ENCODE data around the gene REEP1. TPM values are rescaled to one million over a fixed set of nuclear protein-coding genes. Genes with fewer than 3 reads are reported as not detected.

Gene REEP1
- total RNA-seq, 1 donor, result 0.36 TPM

DNA sequence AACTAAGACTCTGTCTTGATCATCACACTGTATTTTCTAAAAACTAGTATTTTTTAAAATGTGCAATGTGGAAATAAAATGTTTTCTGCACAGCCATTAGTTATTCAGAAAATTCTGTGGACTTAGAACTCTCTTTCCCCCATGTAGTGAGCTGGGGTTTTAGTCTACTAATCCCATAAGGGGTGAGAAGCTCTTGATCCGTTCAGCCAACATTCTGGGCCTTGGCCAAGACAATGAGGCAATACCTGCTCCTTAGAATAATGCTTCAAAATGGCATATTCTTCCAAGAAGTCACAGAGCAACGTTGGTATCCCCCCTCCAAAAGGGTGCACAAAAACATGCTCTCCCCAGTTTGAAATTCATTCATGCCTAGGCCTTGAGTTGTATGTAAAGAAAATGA, 4.0 kb downstream of the REEP1 start:
- Histone ChIP-seq H2AFZ (ENCODE audit: low read length) (no peak overlapping the region), H3K27ac (ENCODE audit: low read depth, low read length) (no peak overlapping the region), H3K79me2 (ENCODE audit: insufficient read depth, low read length) (no peaks in the 10 kb centered on the region), H4K20me1 (ENCODE audit: insufficient read depth, low read length) (no peaks in the 10 kb centered on the region), H3K36me3 (ENCODE audit: insufficient read depth, low read length) (no peaks in the 10 kb centered on the region), H3K4me3 (ENCODE audit: insufficient read depth, low read length) (no peak overlapping the region), H3K9me3 (ENCODE audit: low read depth, low read length) (no peaks in the 10 kb centered on the region), H3K27me3 (ENCODE audit: insufficient read depth, low read length) (peaks cover 52% of the 10 kb centered on the region), H3K4me1 (ENCODE audit: insufficient read depth, low read length) (no peaks in the 10 kb centered on the region), H3K4me2 (ENCODE audit: insufficient read depth, low read length) (no peak overlapping the region)
- no peak for TF ChIP-seq CTCF (IDR thresholded peaks at IDR 0.05; ENCODE audit: extremely low read depth, low read depth, low read length)
- no peak for DNase-seq (ENCODE audit: insufficient read length, low spot score, missing footprints)

GRCh38 chr2:86332654-86333053, 4.8 kb downstream of the REEP1 start:
- no peaks in the 10 kb centered on the region for H3K36me3 ChIP-seq (ENCODE audit: insufficient read depth, low read length)
- no peaks in the 10 kb centered on the region for H4K20me1 ChIP-seq (ENCODE audit: insufficient read depth, low read length)
- H3K4me2 ChIP-seq (ENCODE audit: insufficient read depth, low read length), result no peak overlapping the region
- H3K27ac ChIP-seq (ENCODE audit: low read depth, low read length), result no peak overlapping the region
- H3K79me2 ChIP-seq (ENCODE audit: insufficient read depth, low read length), result no peaks in the 10 kb centered on the region
- no peaks in the 10 kb centered on the region for H3K4me1 ChIP-seq (ENCODE audit: insufficient read depth, low read length)
- TF ChIP-seq CTCF (IDR thresholded peaks at IDR 0.05; ENCODE audit: extremely low read depth, low read depth, low read length), result no peak
- no peak overlapping the region for H3K4me3 ChIP-seq (ENCODE audit: insufficient read depth, low read length)
- H3K27me3 ChIP-seq (ENCODE audit: insufficient read depth, low read length), result peaks cover 44% of the 10 kb centered on the region
- no peak for DNase-seq (ENCODE audit: insufficient read length, low spot score, missing footprints)
- H2AFZ ChIP-seq (ENCODE audit: low read length), result no peak overlapping the region
- H3K9me3 ChIP-seq (ENCODE audit: low read depth, low read length), result no peaks in the 10 kb centered on the region

DNA sequence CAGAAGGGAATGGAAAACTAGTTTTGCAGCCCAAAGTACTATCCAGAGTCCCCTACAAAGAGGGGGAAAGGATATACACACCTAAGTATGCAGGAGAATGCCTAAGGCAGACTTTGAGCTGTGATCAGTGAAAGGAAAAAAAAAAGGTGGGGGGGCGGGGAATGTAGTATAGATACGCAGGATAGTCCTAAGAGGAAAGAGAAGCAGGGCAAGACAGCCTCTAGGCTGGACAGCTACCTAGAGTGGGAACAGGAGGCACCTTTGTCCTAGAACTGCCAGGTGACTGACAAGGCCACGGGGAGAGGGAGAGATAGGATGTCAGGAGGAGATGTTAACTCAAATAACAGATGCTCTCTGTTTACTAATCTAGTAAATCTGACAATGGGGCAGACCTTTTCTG, 6.0 kb downstream of the REEP1 start:
- Histone ChIP-seq H3K9me3 (ENCODE audit: low read depth, low read length) (no peaks in the 10 kb centered on the region), H3K4me2 (ENCODE audit: insufficient read depth, low read length) (no peak overlapping the region), H3K4me3 (ENCODE audit: insufficient read depth, low read length) (no peak overlapping the region), H3K4me1 (ENCODE audit: insufficient read depth, low read length) (no peaks in the 10 kb centered on the region), H4K20me1 (ENCODE audit: insufficient read depth, low read length) (no peaks in the 10 kb centered on the region), H3K79me2 (ENCODE audit: insufficient read depth, low read length) (no peaks in the 10 kb centered on the region), H2AFZ (ENCODE audit: low read length) (no peak overlapping the region), H3K27ac (ENCODE audit: low read depth, low read length) (no peak overlapping the region), H3K36me3 (ENCODE audit: insufficient read depth, low read length) (no peaks in the 10 kb centered on the region), H3K27me3 (ENCODE audit: insufficient read depth, low read length) (peaks cover 38% of the 10 kb centered on the region)
- no peak for TF ChIP-seq CTCF (IDR thresholded peaks at IDR 0.05; ENCODE audit: extremely low read depth, low read depth, low read length)
- DNase-seq (ENCODE audit: insufficient read length, low spot score, missing footprints), result no peak

GRCh38 chr2:86330001-86330400, 7.4 kb downstream of the REEP1 start:
- no peaks in the 10 kb centered on the region for H3K79me2 ChIP-seq (ENCODE audit: insufficient read depth, low read length)
- H3K36me3 ChIP-seq (ENCODE audit: insufficient read depth, low read length), result no peaks in the 10 kb centered on the region
- H3K27me3 ChIP-seq (ENCODE audit: insufficient read depth, low read length), result peaks cover 27% of the 10 kb centered on the region
- no peak overlapping the region for H3K4me2 ChIP-seq (ENCODE audit: insufficient read depth, low read length)
- H2AFZ ChIP-seq (ENCODE audit: low read length), result no peak overlapping the region
- no peaks in the 10 kb centered on the region for H3K9me3 ChIP-seq (ENCODE audit: low read depth, low read length)
- no peaks in the 10 kb centered on the region for H3K4me1 ChIP-seq (ENCODE audit: insufficient read depth, low read length)
- no peak for DNase-seq (ENCODE audit: insufficient read length, low spot score, missing footprints)
- H3K4me3 ChIP-seq (ENCODE audit: insufficient read depth, low read length), result no peak overlapping the region
- no peaks in the 10 kb centered on the region for H4K20me1 ChIP-seq (ENCODE audit: insufficient read depth, low read length)
- H3K27ac ChIP-seq (ENCODE audit: low read depth, low read length), result no peak overlapping the region
- no peak for TF ChIP-seq CTCF (IDR thresholded peaks at IDR 0.05; ENCODE audit: extremely low read depth, low read depth, low read length)

Data from osteoblast (primary cell).